ENCODE results near the gene CACNA1C.

Gene CACNA1C

DNA sequence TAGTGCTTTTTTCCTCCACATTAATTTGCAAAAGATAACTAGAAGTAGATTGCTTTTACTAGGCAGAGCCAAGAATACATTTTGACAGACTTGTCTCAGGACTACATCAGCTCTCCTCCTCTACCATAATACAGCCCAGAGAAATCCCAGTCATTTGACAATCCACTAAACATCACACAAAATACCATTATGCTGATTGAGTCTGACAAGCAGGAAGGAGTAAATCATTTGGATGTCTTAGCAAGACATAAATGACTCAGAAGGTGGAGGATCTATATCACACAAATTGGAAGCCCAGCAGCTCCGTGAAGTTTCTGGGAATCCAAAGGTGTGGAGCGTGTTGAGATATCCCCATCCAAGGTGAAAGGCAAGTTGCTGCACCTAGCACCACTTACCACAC is 666.6 kb downstream of the CACNA1C start:
- H3K9me3 ChIP-seq (ENCODE audit: severe bottlenecking) = no peaks in the 10 kb centered on the region
- DNase-seq = no peak

GRCh38 chr12:2722806-2723205 is 670.0 kb downstream of the CACNA1C start:
- no peaks in the 10 kb centered on the region for H3K36me3 ChIP-seq
- H3K27me3 ChIP-seq (ENCODE audit: insufficient read depth, low read depth, severe bottlenecking) = peaks cover 3% of the 10 kb centered on the region
- H3K27ac ChIP-seq = no peak overlapping the region
- DNase-seq = no peak
- no peak for TF ChIP-seq CTCF (IDR thresholded peaks at IDR 0.05; ENCODE audit: low read depth, low read length)
- H3K9me3 ChIP-seq (ENCODE audit: severe bottlenecking) = no peaks in the 10 kb centered on the region
- H3K4me3 ChIP-seq (ENCODE audit: low read depth, low read length) = no peak overlapping the region

More for the DNA sequence above, 666.6 kb downstream of the CACNA1C start:
- H3K4me3 ChIP-seq (ENCODE audit: low read depth, low read length) = no peak overlapping the region
- no peaks in the 10 kb centered on the region for H3K27me3 ChIP-seq (ENCODE audit: insufficient read depth, low read depth, severe bottlenecking)
- no peaks in the 10 kb centered on the region for H3K36me3 ChIP-seq
- no peak overlapping the region for H3K27ac ChIP-seq
- no peak for TF ChIP-seq CTCF (IDR thresholded peaks at IDR 0.05; ENCODE audit: low read depth, low read length)

GRCh38 chr12:2732290-2732689 is 679.5 kb downstream of the CACNA1C start:
- TF ChIP-seq CTCF (IDR thresholded peaks at IDR 0.05; ENCODE audit: low read depth, low read length) = no peak
- DNase-seq = no peak
- H3K27me3 ChIP-seq (ENCODE audit: insufficient read depth, low read depth, severe bottlenecking) = no peaks in the 10 kb centered on the region
- no peaks in the 10 kb centered on the region for H3K36me3 ChIP-seq
- H3K4me3 ChIP-seq (ENCODE audit: low read depth, low read length) = no peak overlapping the region
- H3K9me3 ChIP-seq (ENCODE audit: severe bottlenecking) = no peaks in the 10 kb centered on the region
- no peak overlapping the region for H3K27ac ChIP-seq

- peak; percentile 58 for DNase-seq
- Histone ChIP-seq H3K36me3 (no peaks in the 10 kb centered on the region), H3K27ac (no peak overlapping the region), H3K9me3 (ENCODE audit: severe bottlenecking) (no peaks in the 10 kb centered on the region), H3K27me3 (ENCODE audit: insufficient read depth, low read depth, severe bottlenecking) (no peaks in the 10 kb centered on the region), H3K4me3 (ENCODE audit: low read depth, low read length) (no peak overlapping the region)
- peak; percentile 48 for TF ChIP-seq CTCF (IDR thresholded peaks at IDR 0.05; ENCODE audit: low read depth, low read length)
Observed at GRCh38 chr12:2733493-2734355, 680.9 kb downstream of the CACNA1C start.

DNA sequence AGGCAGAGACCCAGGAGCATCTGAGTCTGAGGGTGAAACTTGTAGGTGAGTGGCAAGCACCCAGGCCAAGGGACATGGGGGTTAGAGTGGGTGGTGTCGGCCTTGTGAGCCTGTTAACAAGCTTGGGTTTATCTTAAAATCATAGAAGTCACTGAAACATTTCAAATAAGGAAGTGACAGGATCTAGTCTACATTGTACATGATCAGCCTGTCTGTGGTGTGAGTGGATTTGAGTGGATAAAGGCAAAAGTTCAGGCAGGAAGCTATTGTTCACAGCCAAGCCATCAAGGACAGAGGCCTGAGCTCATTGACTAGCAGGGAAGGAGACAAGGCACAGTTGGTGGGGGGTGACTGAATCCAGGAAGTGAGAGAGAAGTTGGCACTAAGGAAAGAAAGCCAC is 682.6 kb downstream of the CACNA1C start:
- no peak for TF ChIP-seq CTCF (IDR thresholded peaks at IDR 0.05; ENCODE audit: low read depth, low read length)
- Histone ChIP-seq H3K4me3 (ENCODE audit: low read depth, low read length) (no peak overlapping the region), H3K27ac (no peak overlapping the region), H3K27me3 (ENCODE audit: insufficient read depth, low read depth, severe bottlenecking) (no peaks in the 10 kb centered on the region), H3K36me3 (no peaks in the 10 kb centered on the region), H3K9me3 (ENCODE audit: severe bottlenecking) (no peaks in the 10 kb centered on the region)
- no peak for DNase-seq
